ENCODE data around the gene ZP3. TPM values are rescaled to one million over a fixed set of nuclear protein-coding genes. Genes with fewer than 3 reads are reported as not detected.
"Not testable (repeated sequence)": the region's sequence is repeated elsewhere in the genome, so short reads cannot be mapped to it uniquely, and the experiment has no call there.

Gene ZP3
- total RNA-seq, 1 experiment from 2014 or later = 12.1 TPM

DNA sequence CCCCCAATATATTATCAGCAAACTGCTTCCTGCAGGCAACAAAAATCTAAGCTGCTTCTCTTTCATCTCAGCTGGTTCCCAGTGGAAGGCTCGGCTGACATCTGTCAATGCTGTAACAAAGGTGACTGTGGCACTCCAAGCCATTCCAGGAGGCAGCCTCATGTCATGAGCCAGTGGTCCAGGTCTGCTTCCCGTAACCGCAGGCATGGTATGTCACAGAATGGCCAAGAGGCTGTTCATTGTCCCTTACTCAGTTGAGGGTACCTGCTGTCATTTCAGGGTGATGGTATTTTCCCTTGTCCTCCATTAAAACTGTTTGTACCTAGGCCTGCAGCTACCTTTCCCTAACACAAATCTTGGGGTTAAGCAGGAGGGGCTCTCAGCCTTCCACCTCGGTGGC, 15.7 kb downstream of the ZP3 start:
- not testable (repeated sequence) for DNase-seq (ENCODE audit: low spot score)

DNA sequence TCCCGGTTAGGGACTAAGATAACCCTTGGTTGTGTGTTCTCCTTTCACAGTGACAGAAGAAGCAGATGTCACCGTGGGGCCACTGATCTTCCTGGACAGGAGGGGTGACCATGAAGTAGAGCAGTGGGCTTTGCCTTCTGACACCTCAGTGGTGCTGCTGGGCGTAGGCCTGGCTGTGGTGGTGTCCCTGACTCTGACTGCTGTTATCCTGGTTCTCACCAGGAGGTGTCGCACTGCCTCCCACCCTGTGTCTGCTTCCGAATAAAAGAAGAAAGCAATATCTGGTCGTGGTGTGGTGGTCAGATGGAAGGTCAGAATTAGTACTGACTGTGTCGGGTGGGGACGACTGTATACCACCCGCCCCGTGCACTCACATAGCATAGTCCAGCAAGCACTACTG, 17.0 kb downstream of the ZP3 start:
- DNase-seq (ENCODE audit: low spot score) = not testable (repeated sequence)

DNA sequence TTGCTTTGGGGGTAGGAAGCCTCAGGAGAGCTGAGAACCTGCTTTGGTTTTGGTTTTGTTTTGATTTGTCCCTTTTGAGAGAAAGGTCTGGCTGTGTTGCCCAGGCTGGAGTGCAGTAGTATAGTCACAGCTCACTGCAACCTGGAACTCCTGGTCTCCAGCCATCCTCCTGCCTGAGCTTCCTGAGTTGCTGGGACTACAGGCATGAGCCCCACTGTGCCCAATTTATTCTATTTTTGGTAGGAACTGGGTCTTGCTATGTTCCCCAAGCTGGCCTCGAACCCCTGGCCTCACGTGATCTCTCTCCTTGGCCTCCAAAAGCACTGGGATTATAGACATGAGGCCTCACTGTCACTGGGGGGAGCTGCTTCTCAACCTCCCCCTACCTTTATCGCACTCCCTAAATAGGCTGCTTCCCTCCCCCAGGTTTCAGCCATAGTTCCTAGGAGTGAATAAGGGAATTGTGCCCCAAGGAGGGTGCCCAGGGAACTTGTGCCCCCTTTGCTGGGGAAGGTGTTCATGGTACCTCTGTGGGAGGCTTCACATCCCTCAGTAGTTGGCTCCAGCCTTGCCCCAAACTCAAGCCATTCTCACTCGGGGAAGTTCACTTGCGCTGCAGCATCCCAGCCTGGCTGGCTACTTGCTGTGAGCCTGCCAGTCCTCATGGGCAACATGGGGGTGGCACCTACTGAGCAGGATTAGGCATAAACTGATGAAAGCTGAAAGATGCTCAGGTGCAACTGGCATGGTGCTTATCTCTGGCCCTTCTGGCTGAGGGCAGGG, 18.1 kb downstream of the ZP3 start:
- not testable (repeated sequence) for DNase-seq (ENCODE audit: low spot score)

DNA sequence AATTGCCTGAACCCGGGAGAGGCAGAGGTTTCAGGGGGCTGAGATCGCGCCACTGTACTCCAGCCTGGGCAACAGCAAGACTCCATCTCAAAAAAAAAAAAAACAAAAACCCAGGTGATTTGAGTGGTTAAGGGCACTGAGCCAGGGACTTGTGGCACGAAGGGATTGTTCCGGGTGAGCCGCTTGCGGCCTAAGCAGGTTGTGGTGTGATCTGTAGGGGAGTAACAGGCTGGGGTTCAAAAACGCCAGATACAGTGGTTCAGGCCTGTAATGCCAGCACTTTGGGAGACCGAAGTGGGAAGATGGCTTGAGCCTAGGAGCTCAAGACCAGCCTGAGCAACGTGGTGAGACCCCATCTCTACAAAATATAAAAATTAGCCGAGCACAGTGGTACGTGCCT, 19.1 kb downstream of the ZP3 start:
- DNase-seq (ENCODE audit: low spot score) = not testable (repeated sequence)

DNA sequence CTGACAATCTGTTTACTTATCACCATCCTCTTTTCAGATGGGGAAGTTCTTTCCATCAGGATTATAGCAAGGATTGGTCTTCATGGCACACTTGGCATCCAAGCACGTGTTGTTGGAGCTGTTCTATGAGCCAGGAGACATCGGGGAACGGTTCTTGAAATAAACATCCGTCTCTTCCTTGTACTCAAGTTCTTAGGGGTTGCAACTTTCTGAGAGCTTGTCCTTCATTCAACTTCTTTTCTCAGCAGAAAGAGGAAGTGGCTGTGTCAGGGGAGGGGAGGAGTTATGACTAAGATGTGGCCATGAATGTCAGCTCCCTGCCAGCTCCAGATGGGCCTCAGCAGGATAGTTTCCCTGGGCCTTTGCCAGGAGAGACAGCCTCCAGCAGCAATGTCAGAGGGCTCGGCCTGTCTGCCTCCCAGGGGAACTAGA, 20.8 kb downstream of the ZP3 start:
- peak; percentile 80 for DNase-seq (ENCODE audit: low spot score)

DNA sequence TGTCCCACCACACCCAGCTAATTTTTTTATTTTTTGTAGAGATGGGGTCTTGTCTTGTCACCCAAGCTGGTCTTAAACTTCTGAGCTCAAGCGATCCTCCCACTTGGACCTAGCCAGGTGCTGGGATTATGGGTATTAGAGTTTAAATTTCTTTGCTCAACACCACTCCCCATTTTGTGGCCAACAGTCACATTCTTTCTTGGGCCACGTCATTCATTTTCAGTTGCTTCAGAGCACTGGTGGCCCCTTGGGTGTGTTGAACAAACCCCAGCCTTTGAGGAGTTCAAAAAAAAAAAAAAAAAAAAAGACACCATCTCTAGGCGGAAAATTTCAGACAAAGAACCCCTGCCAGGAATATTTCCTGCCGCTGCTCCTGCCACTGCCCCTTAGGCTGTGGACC, 32.3 kb downstream of the ZP3 start:
- not testable (repeated sequence) for DNase-seq (ENCODE audit: low spot score)

DNA sequence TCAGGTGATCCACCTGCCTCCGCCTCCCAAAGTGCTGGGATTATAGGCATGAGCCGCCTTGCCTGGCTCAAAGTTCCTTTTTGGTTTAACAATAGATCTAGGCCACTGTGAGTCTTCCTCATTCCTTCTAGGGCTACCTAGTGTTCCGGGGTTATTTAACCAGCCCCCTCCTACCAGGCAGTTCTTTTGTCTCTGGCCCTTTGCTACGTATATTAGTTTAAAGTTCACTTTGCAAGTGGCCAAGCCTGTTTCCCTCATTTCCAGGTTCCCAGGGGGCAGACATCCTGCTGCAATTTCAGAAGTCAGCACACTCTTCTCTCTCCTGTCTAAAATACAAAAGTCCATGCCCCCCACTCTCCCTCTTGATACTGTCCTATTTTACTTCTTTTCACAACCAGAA, 33.8 kb downstream of the ZP3 start:
- DNase-seq (ENCODE audit: low spot score) = not testable (repeated sequence)

DNA sequence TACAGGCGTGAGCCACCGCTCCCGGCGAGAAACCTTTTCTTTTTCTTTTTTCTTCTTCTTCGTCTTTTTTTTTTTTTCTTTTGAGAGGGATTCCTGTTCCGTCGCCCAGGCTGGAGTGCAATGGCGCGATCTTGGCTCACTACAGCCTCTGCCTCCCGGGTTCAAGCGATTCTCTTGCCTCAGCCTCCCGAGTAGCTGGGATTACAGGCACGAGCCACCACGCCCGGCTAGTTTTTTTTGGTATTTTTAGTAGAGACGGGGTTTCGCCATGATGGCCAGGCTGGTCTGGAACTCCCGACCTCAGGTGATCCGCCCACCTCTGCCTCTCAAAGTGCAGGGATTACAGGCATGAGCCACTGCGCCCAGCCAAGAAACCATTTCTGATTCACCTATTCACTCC, 36.0 kb downstream of the ZP3 start:
- DNase-seq (ENCODE audit: low spot score) = not testable (repeated sequence)

DNA sequence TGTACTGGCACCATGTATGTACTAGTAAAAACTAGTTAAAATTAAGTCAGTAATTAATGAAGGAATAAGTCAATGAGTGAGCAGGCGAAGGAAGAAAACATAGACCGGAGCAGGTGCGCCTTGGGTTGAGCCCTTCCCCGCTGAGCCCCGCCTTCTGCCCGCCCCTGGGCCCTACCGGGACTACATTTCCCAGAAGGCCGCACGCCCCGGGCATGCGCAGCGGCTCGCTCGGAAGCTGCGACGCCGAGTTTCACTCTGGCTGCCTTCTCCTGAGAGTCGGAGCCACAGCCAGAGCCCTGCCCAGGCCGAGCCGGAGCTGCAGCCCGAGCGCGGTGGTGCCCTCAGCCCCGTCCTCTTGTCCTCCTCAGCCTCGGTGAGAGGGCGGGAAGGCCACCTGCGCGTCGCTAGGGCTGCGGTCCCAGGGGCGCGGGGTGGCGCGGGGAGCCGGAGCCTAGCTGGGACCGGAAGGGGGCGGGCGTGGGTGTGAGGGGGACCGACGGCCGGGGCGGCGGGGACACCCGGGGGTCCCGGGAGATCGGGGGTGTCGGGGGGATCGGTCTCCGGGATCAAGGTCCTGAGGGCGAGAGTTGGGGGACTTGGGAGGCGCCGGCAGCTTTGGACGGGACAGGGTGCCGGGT, 36.8 kb downstream of the ZP3 start, which contains the start of gene DTX2:
TSS of gene DTX2 (plus strand) at position 246 of the 638 bp plus-strand sequence. CDS start 18,801 bp downstream, outside the sequence.
- not testable (repeated sequence) for DNase-seq (ENCODE audit: low spot score)

DNA sequence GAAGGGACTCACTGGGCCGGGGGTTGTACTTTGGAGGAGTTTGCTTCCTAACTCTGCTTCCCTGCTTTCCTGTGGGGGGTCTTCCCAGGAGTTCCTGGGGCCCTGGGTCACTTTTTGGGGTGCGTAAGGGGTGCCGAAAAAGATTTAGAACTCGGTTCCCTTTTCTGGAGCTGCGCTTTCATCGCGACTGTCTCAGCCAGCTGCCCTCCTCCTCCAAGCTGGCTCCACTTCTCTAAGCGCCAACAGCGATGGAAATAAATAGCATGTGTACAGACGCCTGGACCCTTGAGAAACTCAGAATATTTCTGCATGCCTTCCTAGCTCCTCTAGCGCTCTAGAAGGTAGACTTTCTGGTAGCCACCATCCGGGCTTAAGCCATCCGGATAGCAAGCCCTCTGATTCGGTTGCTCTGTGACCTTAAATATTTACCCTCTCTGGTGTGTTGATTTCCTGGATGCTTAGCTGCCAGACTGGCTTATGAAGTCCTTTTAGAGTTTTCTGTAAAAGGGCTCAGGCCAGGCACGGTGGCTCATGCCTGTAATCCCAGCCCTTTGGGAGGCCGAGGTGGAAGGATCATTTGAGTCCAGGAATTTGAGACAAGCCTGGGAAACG, 37.6 kb downstream of the ZP3 start:
- not testable (repeated sequence) for DNase-seq (ENCODE audit: low spot score)

DNA sequence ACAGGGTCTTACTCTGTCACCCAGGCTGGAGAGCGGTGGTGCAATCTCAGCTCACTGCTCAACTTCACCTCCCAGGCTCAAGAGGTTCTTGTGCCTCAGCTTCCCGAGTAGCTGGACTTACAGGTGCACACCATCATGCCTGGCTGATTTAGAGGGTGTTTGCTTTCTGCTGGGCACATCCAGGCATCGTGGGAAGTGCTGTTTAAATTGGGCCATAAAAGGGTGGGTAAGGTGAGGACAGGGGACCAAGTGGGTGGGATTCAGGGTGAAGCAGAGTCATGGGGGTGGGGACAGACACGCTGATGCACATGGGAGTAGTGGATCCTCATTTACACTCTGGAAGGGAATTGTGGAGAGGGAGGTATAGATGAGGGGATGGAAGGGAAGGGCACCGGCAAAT, 40.2 kb downstream of the ZP3 start:
- not testable (repeated sequence) for DNase-seq (ENCODE audit: low spot score)

DNA sequence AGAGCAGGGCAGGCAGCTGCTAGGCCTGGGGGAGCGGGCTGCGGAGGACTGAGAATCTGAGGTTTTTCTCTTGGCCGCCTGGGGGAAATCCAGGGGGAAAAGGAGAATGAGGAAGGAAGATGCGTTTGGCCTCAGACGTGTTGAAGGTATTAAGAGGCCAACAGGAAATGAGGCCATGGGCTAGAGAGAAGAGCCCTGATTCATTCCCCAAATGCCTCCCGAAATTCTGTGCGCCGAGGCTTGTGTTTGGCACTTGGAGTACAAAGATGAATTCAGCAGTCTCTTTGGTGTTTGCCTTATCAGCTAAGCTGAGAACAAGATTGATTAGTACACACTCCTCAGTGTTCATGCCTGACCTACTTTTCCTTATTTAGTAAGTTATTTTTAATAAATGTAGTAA, 41.2 kb downstream of the ZP3 start:
- DNase-seq (ENCODE audit: low spot score) = not testable (repeated sequence)

DNA sequence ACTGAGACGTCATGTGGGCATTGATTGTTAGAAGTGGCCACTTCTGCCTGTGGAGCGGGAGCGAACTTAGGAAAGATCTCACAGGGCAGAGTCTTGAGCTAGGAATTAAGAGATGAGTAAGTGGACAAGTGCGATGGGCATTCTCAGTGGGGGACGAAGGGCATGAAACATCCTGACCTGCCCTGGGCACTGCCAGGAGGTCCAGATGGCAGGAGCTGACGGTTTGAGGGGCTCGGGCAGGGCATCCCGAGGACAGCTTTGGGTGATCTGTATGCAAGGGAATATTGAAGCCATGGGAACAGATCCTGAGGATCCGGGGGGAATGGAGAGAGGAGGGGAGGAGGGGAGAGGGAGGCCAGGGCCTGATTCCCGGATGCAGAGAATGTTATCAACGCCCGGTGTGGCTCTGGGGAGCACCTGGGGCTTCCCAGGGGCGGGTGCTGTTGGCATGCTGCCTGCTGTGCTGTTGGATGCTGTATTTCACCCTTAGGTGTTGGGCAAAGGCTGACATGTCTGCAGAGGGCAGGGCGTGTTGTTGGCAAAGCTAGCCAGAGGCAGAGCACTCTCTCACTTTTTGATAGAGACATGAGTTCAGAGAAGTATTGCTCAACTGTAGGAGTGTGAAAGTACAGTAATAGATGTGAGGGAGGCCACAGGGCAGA, 43.1 kb downstream of the ZP3 start:
- DNase-seq (ENCODE audit: low spot score) = peak; percentile 94

DNA sequence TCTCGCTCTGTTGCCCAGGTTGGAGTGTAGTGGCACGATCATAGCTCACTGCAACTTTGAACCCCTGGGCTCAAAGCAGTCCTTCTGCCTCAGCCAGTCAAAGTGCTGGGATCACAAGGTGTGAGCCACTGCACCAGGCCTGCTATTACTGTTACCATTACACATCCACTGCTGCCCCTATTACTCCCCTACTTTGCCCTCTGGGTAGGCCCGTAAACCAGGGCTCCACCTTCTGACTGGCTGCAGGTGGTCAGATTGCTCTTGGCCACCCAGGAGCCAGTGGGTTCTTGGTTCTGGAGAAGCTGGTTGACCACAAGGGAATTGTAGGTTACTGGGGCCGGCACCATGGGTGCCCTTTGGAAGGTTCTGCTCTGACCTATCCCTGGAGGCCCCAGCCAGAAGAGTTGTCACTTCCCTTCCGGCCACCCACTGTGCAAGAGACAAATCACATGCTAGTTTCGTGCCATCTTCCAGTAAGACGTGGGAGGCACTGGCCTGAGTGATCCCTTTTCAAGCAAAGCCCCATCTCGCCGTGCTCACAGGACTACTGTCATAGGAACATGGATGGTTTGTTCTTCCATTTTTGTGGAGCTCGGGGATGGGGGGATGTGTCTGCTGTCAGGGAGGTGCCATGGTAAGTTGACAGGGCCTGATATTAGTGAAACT, 46.9 kb downstream of the ZP3 start:
- not testable (repeated sequence) for DNase-seq (ENCODE audit: low spot score)

DNA sequence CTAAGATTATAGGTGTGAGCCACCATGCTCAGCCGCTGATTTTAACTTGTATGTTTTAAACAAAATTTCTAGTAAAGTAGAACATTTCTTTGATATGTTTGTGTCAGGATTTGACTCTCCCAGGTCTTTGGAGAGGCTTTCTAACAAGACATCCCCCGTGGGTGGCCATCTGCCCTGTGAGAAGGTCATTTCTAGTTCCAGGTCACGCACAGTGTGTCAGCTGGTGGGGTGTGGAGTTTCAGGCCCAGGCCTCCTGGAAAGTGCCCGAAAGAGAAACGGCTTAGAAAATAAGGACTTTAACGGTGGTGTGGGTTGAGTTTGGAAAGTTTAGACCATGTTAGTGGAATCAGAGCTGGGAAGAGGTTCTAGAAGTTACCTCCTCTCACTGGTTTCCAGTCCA, 48.3 kb downstream of the ZP3 start:
- not testable (repeated sequence) for DNase-seq (ENCODE audit: low spot score)

DNA sequence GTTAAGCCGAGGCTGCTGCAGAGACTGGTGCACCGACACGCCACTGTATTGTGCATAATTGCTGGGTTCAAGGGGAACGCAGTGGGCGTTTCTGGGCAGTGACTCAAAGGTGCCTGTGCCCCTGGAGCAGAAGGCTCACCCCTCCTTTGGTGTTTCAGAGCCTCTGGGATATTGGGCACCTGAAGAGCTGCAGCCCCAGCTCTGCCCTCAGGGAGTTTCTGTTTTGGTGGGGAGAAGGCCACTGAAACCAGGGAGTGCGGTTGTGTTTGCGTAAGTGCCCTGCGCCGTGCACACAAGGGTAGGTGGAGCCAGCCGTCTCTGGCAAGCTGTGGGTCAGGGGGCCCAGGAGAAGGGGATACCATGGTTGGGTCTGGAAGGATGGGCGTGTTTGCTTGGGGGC, 51.5 kb downstream of the ZP3 start:
- not testable (repeated sequence) for DNase-seq (ENCODE audit: low spot score)

DNA sequence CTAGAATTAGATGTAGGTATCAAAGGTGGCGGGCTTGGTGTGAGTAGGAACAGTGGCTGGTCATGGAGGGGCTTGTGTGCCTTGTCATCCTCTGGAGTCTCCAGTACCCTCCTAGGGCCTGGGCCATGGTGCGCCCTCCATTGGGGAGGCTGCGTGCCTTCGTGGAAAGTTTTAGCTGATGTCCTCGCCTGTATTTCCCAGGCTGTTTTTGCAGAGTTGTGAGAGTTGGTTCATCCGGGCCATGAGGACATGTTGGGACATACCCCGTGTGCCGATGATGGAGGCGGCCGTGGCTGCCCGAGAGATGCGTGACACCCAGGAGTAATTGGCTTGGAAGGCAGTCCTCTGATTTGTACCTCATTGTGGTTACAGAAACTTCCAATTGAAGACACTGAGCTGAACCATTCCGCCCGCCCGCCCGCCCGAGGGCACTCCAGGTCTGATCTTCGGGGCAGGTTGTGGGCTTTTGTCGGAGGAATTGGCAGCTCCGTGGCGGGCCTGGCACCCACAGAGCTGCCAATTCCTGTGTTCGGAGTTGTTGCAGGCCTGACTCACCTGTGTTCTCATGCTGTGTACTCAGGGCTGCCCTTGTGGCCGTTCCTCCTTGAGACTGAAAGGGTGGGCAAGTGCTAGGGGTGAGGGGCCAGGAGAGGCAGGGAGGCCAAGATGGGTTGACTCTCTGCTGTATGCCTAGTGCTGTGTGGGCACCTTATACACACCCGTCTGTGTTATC, 52.2 kb downstream of the ZP3 start:
- DNase-seq (ENCODE audit: low spot score) = not testable (repeated sequence)

DNA sequence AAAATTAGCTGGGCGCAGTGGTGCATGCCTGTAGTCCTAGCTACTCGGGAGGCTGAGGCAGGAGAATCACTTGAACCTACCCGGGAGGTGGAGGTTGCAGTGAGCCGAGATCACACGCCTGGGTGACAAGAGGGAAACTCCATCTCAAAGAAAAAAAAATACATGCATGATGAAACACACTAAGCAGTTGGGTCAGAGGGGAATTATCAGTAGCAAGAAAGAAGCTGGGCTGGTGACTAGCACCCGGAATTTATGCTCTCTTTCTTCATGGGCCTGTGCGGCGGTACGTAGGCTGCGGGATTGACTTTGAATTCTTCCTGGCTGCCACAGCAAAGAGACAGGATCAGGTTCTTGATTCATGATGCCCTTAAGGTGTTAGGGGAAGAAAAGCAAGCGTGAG, 54.9 kb downstream of the ZP3 start:
- not testable (repeated sequence) for DNase-seq (ENCODE audit: low spot score)

DNA sequence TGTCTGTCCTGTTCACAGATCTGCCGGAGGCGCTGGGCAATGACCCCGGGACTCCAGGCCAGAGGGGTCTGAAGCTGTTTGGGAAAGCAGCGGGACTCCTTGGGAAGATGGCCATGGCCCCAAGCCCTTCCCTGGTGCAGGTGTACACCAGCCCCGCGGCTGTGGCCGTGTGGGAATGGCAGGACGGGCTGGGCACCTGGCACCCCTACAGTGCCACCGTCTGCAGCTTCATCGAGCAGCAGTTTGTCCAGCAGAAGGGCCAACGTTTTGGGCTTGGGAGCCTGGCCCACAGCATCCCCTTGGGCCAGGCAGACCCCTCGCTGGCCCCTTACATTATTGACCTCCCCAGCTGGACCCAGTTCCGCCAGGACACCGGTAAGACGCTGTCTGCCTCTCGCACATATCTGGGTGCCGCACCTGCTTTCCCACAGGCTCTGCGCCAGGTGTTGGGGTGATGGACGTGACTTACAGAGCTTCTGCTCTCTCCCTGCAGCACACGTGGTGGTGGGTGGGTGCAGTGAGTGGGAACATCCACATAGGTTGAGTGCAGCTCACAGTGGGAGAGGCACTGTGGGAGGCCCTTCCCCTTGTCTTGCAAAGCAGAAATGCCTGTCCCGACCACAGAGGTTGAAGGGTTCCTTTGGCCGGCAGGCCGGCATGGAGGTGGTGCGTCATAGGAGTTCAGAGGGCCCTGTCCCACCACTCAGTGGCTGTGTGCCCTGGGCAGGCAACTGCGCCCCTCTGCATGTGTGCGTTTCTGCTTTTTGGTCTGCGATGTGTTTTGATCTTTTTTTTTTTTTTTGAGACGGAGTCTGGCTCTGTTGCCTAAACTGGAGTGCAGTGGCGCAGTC, 55.9 kb downstream of the ZP3 start:
- DNase-seq (ENCODE audit: low spot score) = not testable (repeated sequence)

DNA sequence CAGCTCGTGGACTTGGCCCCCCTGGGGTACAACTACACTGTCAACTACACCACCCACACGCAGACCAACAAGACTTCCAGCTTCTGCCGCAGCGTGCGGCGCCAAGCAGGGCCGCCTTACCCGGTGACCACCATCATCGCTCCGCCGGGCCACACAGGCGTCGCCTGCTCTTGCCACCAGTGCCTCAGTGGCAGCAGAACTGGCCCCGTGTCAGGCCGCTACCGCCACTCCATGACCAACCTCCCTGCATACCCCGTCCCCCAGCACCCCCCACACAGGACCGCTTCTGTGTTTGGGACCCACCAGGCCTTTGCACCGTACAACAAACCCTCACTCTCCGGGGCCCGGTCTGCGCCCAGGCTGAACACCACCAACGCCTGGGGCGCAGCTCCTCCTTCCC, 57.9 kb downstream of the ZP3 start:
- not testable (repeated sequence) for DNase-seq (ENCODE audit: low spot score)
